ENCODE results near the gene FZD8. TPM values are rescaled to one million over a fixed set of nuclear protein-coding genes. Genes with fewer than 3 reads are reported as not detected.
A peak's percentile ranks its signal among the peaks of the same experiment; 100 is the strongest.

Gene FZD8
- polyA plus RNA-seq, 1 donor (not counting 4 experiments of a cell fraction or from before 2014, with no cell fraction given), result 1.5 TPM

DNA sequence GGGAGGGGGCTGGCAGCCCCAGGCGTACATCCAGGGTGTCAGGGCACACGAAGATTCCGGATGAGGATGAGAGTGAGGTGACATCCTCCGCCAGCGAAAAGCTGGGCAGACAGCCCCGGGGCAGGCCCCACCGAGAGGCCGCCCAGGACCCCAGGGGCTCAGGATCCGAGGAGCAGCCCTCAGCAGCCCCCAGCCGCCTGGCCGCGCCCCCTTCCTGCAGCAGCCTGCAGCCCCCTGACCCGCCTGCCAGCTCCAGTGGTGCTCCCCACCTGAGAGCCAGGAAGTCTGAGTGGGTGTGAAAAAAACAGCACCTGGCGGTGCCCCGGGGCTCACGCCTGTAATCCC lies 33.8 kb downstream of the FZD8 start:
- H3K27ac ChIP-seq (ENCODE audit: control insufficient read depth, insufficient read depth, low read length), result no peak overlapping the region
- no peaks in the 10 kb centered on the region for H3K36me3 ChIP-seq (ENCODE audit: control insufficient read depth in 2 of 2, extremely low read depth in 1 of 2, insufficient read depth in 2 of 2, low read length in 2 of 2)
- no peak for TF ChIP-seq EZH2 (IDR thresholded peaks at IDR 0.05; ENCODE audit: low read length)
- TF ChIP-seq, protein P1, sequence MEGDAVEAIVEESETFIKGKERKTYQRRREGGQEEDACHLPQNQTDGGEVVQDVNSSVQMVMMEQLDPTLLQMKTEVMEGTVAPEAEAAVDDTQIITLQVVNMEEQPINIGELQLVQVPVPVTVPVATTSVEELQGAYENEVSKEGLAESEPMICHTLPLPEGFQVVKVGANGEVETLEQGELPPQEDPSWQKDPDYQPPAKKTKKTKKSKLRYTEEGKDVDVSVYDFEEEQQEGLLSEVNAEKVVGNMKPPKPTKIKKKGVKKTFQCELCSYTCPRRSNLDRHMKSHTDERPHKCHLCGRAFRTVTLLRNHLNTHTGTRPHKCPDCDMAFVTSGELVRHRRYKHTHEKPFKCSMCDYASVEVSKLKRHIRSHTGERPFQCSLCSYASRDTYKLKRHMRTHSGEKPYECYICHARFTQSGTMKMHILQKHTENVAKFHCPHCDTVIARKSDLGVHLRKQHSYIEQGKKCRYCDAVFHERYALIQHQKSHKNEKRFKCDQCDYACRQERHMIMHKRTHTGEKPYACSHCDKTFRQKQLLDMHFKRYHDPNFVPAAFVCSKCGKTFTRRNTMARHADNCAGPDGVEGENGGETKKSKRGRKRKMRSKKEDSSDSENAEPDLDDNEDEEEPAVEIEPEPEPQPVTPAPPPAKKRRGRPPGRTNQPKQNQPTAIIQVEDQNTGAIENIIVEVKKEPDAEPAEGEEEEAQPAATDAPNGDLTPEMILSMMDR (optimal IDR thresholded peaks at IDR 0.05 in 1 of 3, IDR thresholded peaks at IDR 0.05 in 1 of 3, conservative IDR thresholded peaks at IDR 0.05 in 1 of 3; ENCODE audit: extremely low read depth in 1 of 3, insufficient read depth in 2 of 3, low read length in 3 of 3), result no peak
- dilution Hi-C loops (cut with MboI; ENCODE audit: extremely low pct_ligation_motif_present, low sequenced_read_pairs), result no loop called here
- H3K4me2 ChIP-seq (ENCODE audit: control insufficient read depth, extremely low read depth, insufficient read depth, low read depth, low read length), result peak overlapping the region; percentile 73
- no peaks in the 10 kb centered on the region for H3K79me2 ChIP-seq (ENCODE audit: control insufficient read depth, insufficient read depth, low read length)
- no peaks in the 10 kb centered on the region for H4K20me1 ChIP-seq (ENCODE audit: control insufficient read depth, extremely low read depth, insufficient read depth, low read length)
- no peak for DNase-seq (ENCODE audit: low read depth, low spot score)
- H3K9me3 ChIP-seq (ENCODE audit: control insufficient read depth, low read depth, low read length), result no peaks in the 10 kb centered on the region
- H3K4me3 ChIP-seq (ENCODE audit: control insufficient read depth in 2 of 3, extremely low read depth in 1 of 3, insufficient read depth in 2 of 3, low read depth in 1 of 3, low read length in 3 of 3), result peak overlapping the region in 2 of 3 experiments; percentile 51 to 61
- H2AFZ ChIP-seq (ENCODE audit: control insufficient read depth, low read length), result no peak overlapping the region
- H3K27me3 ChIP-seq (ENCODE audit: control insufficient read depth, extremely low read depth, insufficient read depth, low read length), result peaks cover 37% of the 10 kb centered on the region
- FAIRE-seq, result no peak
- H3K9me1 ChIP-seq (ENCODE audit: control insufficient read depth, extremely low read depth, insufficient read depth, low read length), result no peaks in the 10 kb centered on the region
- no peak overlapping the region for H3K9ac ChIP-seq (ENCODE audit: control insufficient read depth, extremely low read depth, insufficient read depth, low read length)
- no peaks in the 10 kb centered on the region for H3K4me1 ChIP-seq (ENCODE audit: control insufficient read depth, extremely low read depth, insufficient read depth, low read length)

DNA sequence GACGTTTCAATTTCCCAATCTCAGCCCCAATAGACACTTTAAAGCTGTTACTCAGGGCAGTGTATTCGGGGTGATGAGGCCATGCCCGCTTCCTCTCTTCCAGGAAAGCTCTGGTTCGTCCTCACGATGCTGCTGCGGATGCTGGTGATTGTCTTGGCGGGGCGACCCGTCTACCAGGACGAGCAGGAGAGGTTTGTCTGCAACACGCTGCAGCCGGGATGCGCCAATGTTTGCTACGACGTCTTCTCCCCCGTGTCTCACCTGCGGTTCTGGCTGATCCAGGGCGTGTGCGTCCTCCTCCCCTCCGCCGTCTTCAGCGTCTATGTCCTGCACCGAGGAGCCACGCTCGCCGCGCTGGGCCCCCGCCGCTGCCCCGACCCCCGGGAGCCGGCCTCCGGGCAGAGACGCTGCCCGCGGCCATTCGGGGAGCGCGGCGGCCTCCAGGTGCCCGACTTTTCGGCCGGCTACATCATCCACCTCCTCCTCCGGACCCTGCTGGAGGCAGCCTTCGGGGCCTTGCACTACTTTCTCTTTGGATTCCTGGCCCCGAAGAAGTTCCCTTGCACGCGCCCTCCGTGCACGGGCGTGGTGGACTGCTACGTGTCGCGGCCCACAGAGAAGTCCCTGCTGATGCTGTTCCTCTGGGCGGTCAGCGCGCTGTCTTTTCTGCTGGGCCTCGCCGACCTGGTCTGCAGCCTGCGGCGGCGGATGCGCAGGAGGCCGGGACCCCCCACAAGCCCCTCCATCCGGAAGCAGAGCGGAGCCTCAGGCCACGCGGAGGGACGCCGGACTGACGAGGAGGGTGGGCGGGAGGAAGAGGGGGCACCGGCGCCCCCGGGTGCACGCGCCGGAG lies 34.4 kb downstream of the FZD8 start:
- Histone ChIP-seq H3K9ac (ENCODE audit: control insufficient read depth, extremely low read depth, insufficient read depth, low read length) (no peak overlapping the region), H2AFZ (ENCODE audit: control insufficient read depth, low read length) (peak overlapping the region; percentile 60), H3K36me3 (ENCODE audit: control insufficient read depth in 2 of 2, extremely low read depth in 1 of 2, insufficient read depth in 2 of 2, low read length in 2 of 2) (no peaks in the 10 kb centered on the region), H3K9me1 (ENCODE audit: control insufficient read depth, extremely low read depth, insufficient read depth, low read length) (no peaks in the 10 kb centered on the region), H4K20me1 (ENCODE audit: control insufficient read depth, extremely low read depth, insufficient read depth, low read length) (no peaks in the 10 kb centered on the region), H3K4me3 (ENCODE audit: control insufficient read depth in 2 of 3, extremely low read depth in 1 of 3, insufficient read depth in 2 of 3, low read depth in 1 of 3, low read length in 3 of 3) (peak overlapping the region; percentile 15 to 61 (median 51)), H3K27me3 (ENCODE audit: control insufficient read depth, extremely low read depth, insufficient read depth, low read length) (peaks cover 34% of the 10 kb centered on the region), H3K4me1 (ENCODE audit: control insufficient read depth, extremely low read depth, insufficient read depth, low read length) (no peaks in the 10 kb centered on the region), H3K9me3 (ENCODE audit: control insufficient read depth, low read depth, low read length) (no peaks in the 10 kb centered on the region), H3K27ac (ENCODE audit: control insufficient read depth, insufficient read depth, low read length) (no peak overlapping the region), H3K4me2 (ENCODE audit: control insufficient read depth, extremely low read depth, insufficient read depth, low read depth, low read length) (peak overlapping the region; percentile 73), H3K79me2 (ENCODE audit: control insufficient read depth, insufficient read depth, low read length) (no peaks in the 10 kb centered on the region)
- DNase-seq (ENCODE audit: low read depth, low spot score) (no peak), FAIRE-seq (no peak)
- TF ChIP-seq, protein P1 (optimal IDR thresholded peaks at IDR 0.05 in 1 of 3, IDR thresholded peaks at IDR 0.05 in 1 of 3, conservative IDR thresholded peaks at IDR 0.05 in 1 of 3; ENCODE audit: extremely low read depth in 1 of 3, insufficient read depth in 2 of 3, low read length in 3 of 3), result no peak
- TF ChIP-seq EZH2 (IDR thresholded peaks at IDR 0.05; ENCODE audit: low read length), result peak; percentile 58
- dilution Hi-C loops (cut with MboI; ENCODE audit: extremely low pct_ligation_motif_present, low sequenced_read_pairs), result no loop called here

Data from keratinocyte (primary cell).